Smooth muscle cell of the brain vasculature (primary cell): ENCODE results near the gene MPDZ.

Source experiments
- DNase-seq: peaks from one replicate; pipeline ENCODE4 v3.0.0-alpha.2; 2012; ENCODE audit warnings: low read depth, low spot score

MPDZ gene

GRCh38 chr9:13088720-13089427 lies 190.6 kb downstream of the MPDZ start:
- DNase-seq, result no peak

- DNase-seq, result no peak
Observed at GRCh38 chr9:13083963-13084528, 195.4 kb downstream of the MPDZ start.

- no peak for DNase-seq
Observed at GRCh38 chr9:13083366-13083765, 196.1 kb downstream of the MPDZ start.

GRCh38 chr9:13082796-13083195 lies 196.7 kb downstream of the MPDZ start:
- DNase-seq, result no peak

GRCh38 chr9:13078164-13078563 lies 201.3 kb downstream of the MPDZ start:
- DNase-seq, result no peak

GRCh38 chr9:13076616-13077015 lies 202.9 kb downstream of the MPDZ start:
- no peak for DNase-seq

- no peak for DNase-seq
Observed at GRCh38 chr9:13071921-13072320, 207.6 kb downstream of the MPDZ start.

DNA sequence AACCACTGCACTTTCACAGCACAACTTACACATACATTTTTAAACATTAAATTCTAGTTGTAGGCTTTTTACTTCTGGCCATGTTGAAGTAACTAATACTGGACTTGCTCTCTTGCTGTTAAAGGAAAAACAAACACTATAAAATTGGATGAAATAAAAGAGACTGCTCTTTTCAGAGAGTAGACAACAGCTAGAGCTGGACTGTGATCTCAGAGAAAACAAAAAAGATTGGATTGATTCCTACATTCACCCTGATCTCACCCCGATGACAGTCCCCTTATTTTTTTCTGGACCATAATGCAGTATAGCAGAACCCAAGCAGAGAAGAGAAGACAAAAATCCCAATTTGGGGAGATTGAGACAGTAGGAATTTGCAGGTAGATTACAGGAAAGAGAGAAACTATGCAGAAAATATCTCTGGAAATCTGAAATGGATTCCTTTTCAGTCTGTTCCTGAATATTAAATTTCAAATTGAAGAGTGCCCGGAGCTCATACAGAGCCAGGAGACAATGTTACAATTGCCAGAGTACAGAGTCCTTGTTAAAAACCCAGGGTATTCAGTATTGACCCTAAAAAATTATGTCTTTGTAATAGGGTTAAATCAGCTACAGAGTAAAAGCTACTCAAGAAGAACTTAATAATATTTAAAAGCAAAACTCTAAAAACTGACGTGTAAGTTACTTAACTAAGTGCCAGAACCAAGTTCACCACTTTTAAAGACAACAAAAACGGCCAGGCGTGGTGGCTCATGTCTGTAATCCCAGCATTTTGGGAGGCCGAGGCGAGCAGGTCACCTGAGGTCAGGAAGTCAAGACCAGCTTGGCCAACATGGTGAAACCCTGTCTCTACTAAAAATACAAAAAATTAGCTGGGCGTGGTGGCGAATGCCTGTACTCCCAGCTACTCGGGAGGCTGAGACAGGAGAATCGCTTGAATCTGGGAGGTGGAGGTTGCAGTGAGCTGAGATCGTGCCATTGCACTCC lies 208.6 kb downstream of the MPDZ start:
- DNase-seq, result no peak

DNA sequence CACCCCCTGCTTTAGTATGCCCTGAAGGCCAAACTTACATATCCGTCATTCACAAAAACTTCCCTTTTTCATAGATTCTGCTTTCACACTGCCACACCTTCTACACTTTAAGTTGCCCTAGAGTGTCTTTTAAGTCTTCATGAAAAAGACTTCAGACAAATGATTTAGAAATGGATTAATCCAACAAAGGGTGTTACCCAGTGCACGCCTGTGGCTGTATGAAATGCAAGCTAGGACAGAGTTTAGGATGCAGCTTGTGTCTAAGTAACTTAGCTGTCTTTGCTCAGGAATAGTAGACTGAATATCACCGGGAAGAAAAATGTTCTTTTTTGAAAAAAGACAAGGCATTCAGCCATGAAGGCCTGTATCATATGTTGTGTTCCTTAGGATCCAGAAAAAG lies 210.0 kb downstream of the MPDZ start:
- no peak for DNase-seq

DNA sequence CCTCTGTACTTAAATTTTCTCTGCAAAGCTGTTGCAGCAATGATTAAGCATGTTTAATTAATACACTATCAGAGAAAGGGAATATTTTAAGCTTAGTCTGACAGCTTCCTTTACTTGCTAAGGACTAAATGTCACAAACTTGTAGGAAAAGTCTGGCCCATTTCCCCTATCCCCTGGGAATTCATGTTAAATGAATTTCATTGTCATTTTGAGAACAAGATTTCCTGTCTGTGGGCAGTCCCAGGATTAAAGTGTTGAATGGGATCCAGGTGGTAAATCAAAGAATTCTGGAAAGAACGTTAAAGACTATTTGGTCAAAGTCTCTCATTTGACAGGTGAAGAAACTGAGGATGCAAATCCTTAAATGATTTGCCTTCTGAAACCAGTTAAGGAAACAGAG lies 214.8 kb downstream of the MPDZ start:
- no peak for DNase-seq

DNA sequence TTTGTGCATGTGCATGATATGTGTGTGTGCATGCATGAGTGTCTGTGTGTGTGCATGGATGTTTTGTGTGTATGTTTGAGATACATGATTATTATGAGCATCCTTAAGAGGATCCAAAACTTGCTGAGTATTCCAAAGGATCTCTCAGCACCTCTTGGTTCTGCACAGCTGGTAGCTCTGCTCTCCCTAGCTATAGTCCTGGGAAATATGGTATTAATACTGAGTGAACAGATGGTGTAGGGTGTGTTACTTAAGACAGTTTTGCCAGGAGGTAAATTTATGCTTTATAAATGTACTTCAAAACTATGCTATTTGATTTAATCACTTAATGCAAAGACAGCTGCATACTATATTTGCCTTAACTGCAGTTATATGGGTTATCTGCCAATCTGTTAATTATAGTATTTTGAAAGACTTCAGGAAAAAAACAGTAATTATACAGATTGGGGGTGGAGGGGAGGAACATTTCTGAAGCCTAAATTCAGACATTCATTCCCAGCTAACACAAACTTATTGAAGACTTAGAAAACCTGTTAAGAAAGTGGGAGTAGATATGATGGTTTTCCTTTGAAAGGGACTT lies 215.5 kb downstream of the MPDZ start:
- no peak for DNase-seq

- DNase-seq, result no peak
Observed at GRCh38 chr9:13061390-13061789, 218.1 kb downstream of the MPDZ start.
